ENCODE results near the gene APRT.

APRT gene

DNA sequence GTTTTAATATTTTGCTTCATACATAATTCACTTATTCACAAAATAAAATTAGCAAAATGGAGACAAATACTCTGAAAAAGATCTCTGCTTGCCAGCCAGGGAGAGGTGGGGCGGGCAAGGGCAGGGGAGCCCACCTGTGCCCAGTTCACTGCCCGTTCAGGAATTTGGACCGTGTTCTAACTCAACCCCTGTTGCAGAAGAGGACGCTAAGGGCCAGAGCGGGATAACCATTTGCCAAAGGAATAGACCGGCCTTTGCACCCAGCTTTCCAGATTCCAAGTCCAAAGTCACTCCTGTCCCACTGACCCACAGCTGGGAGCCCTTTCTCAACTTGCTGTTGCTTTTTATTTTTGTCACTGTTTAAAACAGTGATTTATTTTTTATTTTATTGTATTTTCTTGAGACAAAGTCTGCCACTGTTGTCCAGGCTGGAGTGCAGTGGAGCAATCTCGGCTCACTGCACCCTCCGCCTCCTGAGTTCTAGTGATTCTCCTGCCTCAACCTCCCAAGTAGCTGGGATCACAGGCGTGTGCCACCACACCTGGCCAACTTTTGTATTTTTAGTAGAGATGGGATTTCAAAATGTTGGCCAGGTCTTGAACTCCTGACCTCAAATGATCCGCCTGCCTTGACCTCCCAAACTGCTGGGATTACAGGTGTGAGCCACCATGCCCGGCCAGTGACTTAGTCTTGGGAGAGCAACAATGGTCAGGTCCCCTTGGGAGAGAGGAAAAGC lies 24.0 kb downstream of the APRT start:
- H3K36me3 Mint-ChIP-seq (ENCODE audit: low read depth): peaks cover 3% of the 10 kb centered on the region

DNA sequence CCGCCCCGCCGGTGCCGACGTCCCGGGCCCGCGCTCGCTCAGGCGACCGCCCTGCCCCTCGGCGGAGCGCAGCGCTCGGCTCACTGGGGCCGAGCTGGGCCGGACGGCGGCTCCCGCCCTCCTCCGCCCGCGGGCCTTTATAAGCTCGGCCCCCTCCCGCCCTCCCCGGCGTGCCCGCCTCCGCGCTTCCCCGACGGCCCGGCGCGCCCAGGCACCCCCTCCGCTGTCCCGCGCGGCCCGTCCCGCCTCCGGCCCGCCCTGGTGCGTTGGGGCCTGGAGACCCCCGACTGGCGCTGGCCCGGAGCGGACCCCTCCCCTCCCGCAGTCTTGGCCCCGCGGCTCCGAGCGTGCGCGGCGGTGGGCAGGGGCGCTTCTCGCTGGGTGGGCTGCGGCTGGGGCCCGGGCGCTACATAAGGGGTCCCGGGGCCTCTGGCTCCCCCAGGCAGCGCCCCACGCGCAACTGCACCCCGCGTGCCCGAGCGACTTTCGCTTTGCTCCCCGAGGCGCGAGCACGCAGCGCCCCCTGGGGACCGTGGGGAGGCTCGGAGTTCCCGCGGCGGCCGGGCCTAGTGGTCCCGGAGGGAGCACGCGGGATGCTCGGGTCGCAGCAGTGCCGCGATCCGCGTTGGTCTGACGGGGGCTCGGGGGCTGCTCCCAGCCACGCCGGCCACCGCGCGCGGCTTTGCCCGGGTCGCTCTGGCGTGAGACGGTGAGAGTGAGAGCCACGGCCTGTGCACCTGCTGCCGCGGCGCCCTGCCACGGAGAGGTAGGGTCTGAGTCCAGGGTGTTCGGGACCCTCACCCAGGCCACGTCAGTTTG lies 26.4 kb downstream of the APRT start, which contains the start of gene PIEZO1:
TSS of gene PIEZO1 (minus strand) at position 115 of the 819 bp plus-strand sequence. CDS start 256 bp downstream, outside the sequence.
- Mint-ChIP-seq H3K36me3 (ENCODE audit: low read depth) (peaks cover 8% of the 10 kb centered on the region), H3K4me3 (peak within 1 kb of the TSS; percentile 88), H3K27ac (peak within 1 kb of the TSS; percentile 82), H3K9me3 (no peaks in the 10 kb centered on the region), H3K4me1 (ENCODE audit: low read depth) (peaks cover 39% of the 10 kb centered on the region), H3K27me3 (ENCODE audit: low read depth) (no peaks in the 10 kb centered on the region)
- DNase-seq (ENCODE audit: low spot score): peak; percentile 70

More for the DNA sequence above, 24.0 kb downstream of the APRT start:
- Mint-ChIP-seq H3K4me1 (ENCODE audit: low read depth) (peaks cover 32% of the 10 kb centered on the region), H3K9me3 (no peaks in the 10 kb centered on the region), H3K27ac (no peak overlapping the region), H3K27me3 (ENCODE audit: low read depth) (no peaks in the 10 kb centered on the region), H3K4me3 (no peak overlapping the region)
- no peak for DNase-seq (ENCODE audit: low spot score)

DNA sequence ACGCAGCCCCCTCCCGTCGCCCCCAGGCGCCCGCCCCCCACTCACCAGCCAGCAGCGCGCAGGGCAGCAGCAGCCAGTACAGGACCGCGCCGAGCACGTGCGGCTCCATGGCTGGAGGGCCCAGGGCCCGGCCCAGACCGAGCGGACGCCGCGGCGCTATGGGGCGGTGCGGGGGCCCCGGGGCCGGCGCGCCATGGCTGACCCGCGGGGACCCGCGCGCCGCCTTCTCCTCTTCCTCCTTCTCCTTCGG lies 26.9 kb downstream of the APRT start:
- H3K4me1 Mint-ChIP-seq (ENCODE audit: low read depth): peaks cover 38% of the 10 kb centered on the region
- DNase-seq (ENCODE audit: low spot score): no peak
- no peak overlapping the region for H3K27ac Mint-ChIP-seq
- H3K36me3 Mint-ChIP-seq (ENCODE audit: low read depth): peaks cover 8% of the 10 kb centered on the region
- H3K4me3 Mint-ChIP-seq: no peak overlapping the region
- no peaks in the 10 kb centered on the region for H3K9me3 Mint-ChIP-seq
- H3K27me3 Mint-ChIP-seq (ENCODE audit: low read depth): no peaks in the 10 kb centered on the region

GRCh38 chr16:88784074-88784855 lies 27.5 kb downstream of the APRT start:
- H3K9me3 Mint-ChIP-seq: no peaks in the 10 kb centered on the region
- H3K4me3 Mint-ChIP-seq: peak overlapping the region; percentile 88
- no peaks in the 10 kb centered on the region for H3K27me3 Mint-ChIP-seq (ENCODE audit: low read depth)
- DNase-seq (ENCODE audit: low spot score): peak; percentile 59
- H3K36me3 Mint-ChIP-seq (ENCODE audit: low read depth): peaks cover 8% of the 10 kb centered on the region
- H3K27ac Mint-ChIP-seq: peak overlapping the region; percentile 82
- peaks cover 33% of the 10 kb centered on the region for H3K4me1 Mint-ChIP-seq (ENCODE audit: low read depth)

DNA sequence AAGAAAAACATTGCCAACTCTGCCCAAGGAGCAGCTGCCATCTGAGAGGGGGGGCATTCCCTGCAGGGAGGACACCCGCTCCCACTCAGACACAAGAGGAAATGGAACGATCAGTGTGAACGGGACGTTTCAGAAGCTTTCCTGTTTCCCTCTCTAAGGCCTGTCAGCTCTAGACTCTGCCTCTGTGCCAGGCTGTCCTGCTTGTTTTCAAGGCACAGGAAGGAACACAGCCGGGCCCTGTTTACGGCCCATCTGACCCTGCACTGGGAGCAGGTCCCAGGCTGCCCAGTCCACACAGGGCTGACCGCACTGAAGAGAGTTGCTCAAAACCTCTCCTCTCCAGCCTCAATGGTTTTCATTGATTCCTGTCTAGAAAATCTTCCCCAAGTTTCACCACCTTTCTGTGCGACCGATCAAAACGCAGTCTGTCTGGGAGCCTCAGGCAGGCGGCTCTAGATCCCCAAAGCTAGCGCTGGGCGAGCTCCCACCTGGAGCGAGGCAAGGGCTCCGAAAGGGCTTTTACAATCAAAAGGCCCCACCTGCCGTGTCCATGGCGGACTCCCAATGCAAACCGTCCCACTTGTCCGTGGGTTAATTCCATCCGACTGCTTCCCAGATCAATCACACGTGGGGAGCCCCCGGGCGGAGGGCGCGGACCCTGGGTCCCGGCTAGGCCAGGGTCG lies 28.2 kb downstream of the APRT start:
- Mint-ChIP-seq H3K27ac (peak overlapping the region; percentile 87), H3K36me3 (ENCODE audit: low read depth) (peaks cover 8% of the 10 kb centered on the region), H3K4me3 (peak overlapping the region; percentile 88), H3K27me3 (ENCODE audit: low read depth) (no peaks in the 10 kb centered on the region), H3K4me1 (ENCODE audit: low read depth) (peaks cover 33% of the 10 kb centered on the region), H3K9me3 (no peaks in the 10 kb centered on the region)
- DNase-seq (ENCODE audit: low spot score): no peak

DNA sequence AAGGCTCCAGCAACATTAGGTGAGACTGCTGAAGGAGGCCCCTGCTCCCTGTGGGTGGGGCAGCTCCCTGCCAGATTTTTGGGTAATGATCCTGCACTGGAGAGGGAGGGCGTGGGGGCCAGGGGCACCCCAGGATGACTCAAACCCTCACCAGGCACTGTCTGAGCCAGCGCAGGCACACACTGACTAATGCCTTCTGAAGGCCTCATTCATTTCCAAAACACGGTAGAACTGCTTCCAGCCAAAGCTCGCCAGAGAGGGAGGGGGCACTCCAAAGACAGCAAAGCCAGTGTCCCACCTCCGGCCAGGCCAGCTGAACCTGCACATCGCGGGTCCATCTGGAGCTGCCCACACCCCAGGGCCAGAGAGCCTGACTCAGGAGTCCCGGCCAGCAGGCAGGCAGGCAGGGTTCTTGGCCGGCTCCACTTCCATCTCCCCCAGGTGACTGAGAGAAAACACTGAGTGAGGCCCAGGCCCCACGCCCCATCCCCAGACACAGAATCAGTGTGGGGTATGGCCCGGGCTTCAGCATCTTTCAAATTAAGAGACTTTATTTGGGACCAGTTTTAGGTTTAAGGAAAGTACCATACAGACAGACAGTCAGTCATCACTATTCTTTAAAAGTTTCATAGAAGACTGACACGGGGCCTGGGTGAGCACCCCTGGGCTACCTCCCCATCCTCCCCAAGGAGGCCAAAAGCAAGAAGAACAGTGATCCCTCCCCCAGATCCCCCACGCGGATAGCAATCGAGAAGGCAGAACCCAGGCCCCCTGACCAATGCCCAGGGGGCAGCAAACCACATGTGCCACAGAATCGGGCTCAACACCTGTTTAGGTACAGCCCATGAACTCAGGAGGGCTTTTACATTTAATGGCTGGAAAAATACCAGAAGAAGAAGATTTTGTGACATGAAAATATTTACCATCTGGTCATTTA lies 29.0 kb downstream of the APRT start:
- Mint-ChIP-seq H3K27ac (peak overlapping the region; percentile 87), H3K9me3 (no peaks in the 10 kb centered on the region), H3K4me3 (peak overlapping the region; percentile 88), H3K27me3 (ENCODE audit: low read depth) (no peaks in the 10 kb centered on the region), H3K36me3 (ENCODE audit: low read depth) (peaks cover 8% of the 10 kb centered on the region), H3K4me1 (ENCODE audit: low read depth) (peaks cover 34% of the 10 kb centered on the region)
- DNase-seq (ENCODE audit: low spot score): peak; percentile 86

- no peaks in the 10 kb centered on the region for H3K9me3 Mint-ChIP-seq
- peak overlapping the region; percentile 87 for H3K27ac Mint-ChIP-seq
- H3K36me3 Mint-ChIP-seq (ENCODE audit: low read depth): peaks cover 8% of the 10 kb centered on the region
- H3K4me3 Mint-ChIP-seq: peak overlapping the region; percentile 88
- H3K4me1 Mint-ChIP-seq (ENCODE audit: low read depth): peaks cover 34% of the 10 kb centered on the region
- peak; percentile 72 for DNase-seq (ENCODE audit: low spot score)
- no peaks in the 10 kb centered on the region for H3K27me3 Mint-ChIP-seq (ENCODE audit: low read depth)
Observed at GRCh38 chr16:88781140-88782077, 30.3 kb downstream of the APRT start.

DNA sequence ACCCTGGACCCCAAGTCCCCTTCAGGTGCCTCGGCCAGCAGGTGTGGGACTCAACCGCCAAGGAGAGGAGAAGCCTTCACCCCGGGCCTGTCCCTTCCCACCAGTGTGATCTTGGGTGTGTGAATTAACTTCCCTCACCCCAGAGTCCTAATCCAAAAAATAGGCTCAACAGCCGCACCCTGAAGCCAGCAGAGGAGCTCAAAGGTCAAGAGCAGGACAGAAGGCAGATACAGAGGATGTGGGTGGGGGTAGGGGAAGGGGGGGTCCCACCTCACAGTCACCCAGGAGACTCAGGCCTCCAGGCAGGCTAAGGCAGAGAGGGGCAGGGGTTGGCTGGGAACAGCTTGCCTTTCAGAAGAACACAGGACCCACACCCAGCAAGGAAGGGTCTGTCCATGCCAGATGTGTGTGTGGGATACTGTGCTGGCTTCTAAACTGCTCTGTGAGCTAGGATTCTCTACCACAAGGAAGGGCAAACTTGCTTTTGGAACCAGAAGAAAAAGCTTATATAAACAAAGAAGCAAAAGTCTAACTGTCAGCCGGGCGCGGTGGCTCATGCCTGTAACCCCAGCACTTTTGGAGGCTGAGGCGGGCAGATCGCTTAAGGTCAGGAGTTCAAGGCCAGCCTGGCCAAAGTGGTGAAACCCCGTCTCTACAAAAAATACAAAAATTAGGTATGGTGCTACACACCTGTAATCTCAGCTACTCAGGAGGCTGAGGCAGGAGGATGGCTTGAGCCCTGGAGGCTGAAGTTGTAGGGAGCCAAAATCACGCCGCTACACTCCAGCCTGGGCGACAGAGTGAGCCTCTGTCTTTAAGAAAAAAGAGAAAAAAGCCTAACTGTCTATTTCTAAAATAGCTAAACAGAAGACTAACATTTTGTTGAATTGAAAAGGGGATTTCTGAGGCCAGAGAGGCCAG lies 31.3 kb downstream of the APRT start:
- Mint-ChIP-seq H3K27ac (peak overlapping the region; percentile 87), H3K27me3 (ENCODE audit: low read depth) (no peaks in the 10 kb centered on the region), H3K4me3 (peak overlapping the region; percentile 88), H3K36me3 (ENCODE audit: low read depth) (peaks cover 8% of the 10 kb centered on the region), H3K4me1 (ENCODE audit: low read depth) (peaks cover 34% of the 10 kb centered on the region), H3K9me3 (no peaks in the 10 kb centered on the region)
- no peak for DNase-seq (ENCODE audit: low spot score)

GRCh38 chr16:88779406-88780141 lies 32.2 kb downstream of the APRT start:
- peaks cover 34% of the 10 kb centered on the region for H3K4me1 Mint-ChIP-seq (ENCODE audit: low read depth)
- no peaks in the 10 kb centered on the region for H3K27me3 Mint-ChIP-seq (ENCODE audit: low read depth)
- H3K36me3 Mint-ChIP-seq (ENCODE audit: low read depth): peaks cover 8% of the 10 kb centered on the region
- H3K4me3 Mint-ChIP-seq: peak overlapping the region; percentile 88
- DNase-seq (ENCODE audit: low spot score): no peak
- peak overlapping the region; percentile 87 for H3K27ac Mint-ChIP-seq
- H3K9me3 Mint-ChIP-seq: no peaks in the 10 kb centered on the region

- Mint-ChIP-seq H3K27ac (no peak overlapping the region), H3K9me3 (no peaks in the 10 kb centered on the region), H3K4me3 (no peak overlapping the region), H3K4me1 (ENCODE audit: low read depth) (peaks cover 34% of the 10 kb centered on the region), H3K27me3 (ENCODE audit: low read depth) (no peaks in the 10 kb centered on the region), H3K36me3 (ENCODE audit: low read depth) (peaks cover 8% of the 10 kb centered on the region)
- DNase-seq (ENCODE audit: low spot score): no peak
Observed at GRCh38 chr16:88778541-88779065, 33.1 kb downstream of the APRT start.

DNA sequence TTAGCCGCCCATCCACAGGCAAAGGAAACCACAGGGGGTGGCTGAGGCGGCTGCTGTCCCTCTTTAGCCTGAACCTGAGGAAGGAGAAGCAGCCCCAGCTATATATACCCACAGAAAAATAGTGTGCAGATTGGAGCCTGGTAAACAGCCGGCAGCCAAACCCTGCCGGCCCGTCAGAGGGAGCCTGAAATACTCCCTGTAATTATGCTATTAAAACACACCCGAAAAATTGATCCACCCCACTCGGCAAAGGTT lies 33.5 kb downstream of the APRT start:
- peaks cover 33% of the 10 kb centered on the region for H3K4me1 Mint-ChIP-seq (ENCODE audit: low read depth)
- no peak overlapping the region for H3K4me3 Mint-ChIP-seq
- DNase-seq (ENCODE audit: low spot score): no peak
- no peak overlapping the region for H3K27ac Mint-ChIP-seq
- no peaks in the 10 kb centered on the region for H3K9me3 Mint-ChIP-seq
- peaks cover 8% of the 10 kb centered on the region for H3K36me3 Mint-ChIP-seq (ENCODE audit: low read depth)
- no peaks in the 10 kb centered on the region for H3K27me3 Mint-ChIP-seq (ENCODE audit: low read depth)
